NCI-H187 treated with DMSO at 0.1 percent for 48 hours (cell line): ENCODE data around the gene IL12B.
"Not testable (repeated sequence)": the region's sequence is repeated elsewhere in the genome, so short reads cannot be mapped to it uniquely, and the experiment has no call there.

ENCODE experiments used
- DNase-seq: peaks from one replicate; lab custom pipeline; 2025; lab: John Stamatoyannopoulos, UW

IL12B gene

DNA sequence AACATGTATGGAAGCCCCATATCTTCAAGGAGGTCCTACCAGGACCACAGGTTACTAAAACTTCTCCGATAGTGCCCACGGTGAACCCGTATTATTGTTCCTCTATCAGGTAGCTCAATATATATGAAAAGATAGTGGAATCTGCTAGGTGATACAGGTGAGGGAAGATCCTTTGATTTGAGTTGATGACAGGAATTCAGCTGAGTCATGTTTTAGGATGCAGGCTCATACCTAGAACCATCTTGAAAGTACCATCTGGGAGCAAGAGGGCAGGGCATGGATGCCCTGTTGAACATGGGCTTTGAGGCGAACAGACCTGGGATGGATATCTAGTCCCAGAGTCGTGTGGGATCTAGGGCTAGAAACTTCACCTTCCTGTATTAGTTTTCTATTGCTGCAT is 35.4 kb downstream of the IL12B start:
- DNase-seq: no peak

- DNase-seq: no peak
Observed at GRCh38 chr5:159290741-159291140, 39.5 kb downstream of the IL12B start.

DNA sequence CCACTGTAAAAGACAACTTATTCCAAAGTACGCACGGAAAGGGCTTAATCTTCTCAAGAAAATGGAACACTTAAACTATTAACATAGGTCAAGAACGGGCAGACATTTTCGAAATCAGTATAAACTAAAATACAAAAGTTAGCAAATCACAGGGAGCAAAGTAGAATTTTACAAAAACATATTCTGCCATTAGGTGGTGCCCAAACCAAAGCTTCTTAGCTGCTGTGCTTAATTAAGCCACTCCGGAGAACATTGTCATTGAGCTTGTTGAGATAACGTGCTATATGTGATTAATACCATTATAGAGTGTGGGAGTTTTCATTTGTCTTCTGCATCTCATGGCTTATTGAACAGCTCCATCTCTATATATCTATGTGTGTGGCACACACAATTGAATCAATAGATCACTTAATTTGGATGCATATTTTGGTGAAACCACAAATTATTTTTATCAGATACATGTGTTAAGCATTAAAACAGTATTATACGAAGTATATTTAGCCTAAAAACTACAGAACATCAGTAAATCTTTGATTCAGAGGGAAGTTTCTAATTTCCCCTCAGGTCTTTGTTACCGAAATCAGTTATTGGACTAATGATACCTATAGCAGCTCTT is 43.8 kb downstream of the IL12B start:
- no peak for DNase-seq

DNA sequence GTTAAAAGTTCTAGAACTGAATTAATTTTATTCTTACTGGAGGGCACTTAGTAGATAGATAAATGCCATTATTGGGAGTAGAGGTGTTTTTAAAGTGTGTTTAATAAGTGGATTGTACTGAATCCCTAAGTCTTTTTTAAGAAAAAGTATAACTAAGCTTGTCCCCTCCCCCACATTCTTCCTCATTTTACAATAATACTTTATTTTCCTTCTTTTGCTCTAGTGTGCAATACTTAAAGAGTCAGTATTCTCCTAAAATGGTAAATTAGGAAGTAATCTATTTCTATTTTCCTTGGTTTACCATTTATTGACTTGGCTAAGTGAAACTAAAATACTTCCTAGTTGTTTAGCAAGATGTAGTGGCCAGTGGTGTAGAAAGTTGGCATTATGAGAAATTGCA is 55.6 kb downstream of the IL12B start:
- no peak for DNase-seq

DNA sequence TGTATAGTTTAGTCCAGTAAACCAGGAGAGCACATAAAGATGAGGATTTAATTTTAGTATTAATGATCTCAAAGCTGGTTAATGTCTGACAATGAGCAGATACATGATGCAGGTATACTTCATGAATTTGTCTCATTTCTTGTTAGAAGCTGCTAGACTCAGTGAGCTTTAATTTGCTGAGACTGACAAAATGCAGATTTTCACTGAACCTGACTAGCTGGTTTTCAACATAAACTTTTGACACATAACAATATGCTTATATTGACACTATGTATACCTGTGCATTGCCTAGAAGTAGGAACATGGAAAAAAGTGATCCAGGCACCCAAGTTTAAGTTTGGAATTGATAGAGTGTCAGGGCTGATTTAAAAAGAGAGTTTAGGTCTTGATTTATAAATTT is 56.4 kb downstream of the IL12B start:
- no peak for DNase-seq

DNA sequence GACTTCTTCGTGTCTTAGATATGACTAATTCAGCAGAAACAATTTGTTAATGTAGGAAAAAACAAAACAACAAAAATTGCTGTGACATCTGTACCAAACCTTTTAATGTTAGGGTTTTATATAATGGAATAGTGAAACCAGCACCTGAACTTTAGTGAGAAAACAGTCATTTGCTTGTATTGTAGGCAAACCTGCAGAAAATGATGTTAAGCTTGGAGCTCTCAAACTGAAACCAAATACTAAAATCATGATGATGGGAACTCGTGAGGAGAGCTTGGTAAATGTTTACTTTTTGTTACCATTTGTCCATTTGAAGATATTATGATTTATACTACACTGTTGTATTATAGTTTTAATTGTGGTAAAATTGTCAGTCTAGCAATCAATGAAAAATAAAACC is 60.6 kb downstream of the IL12B start:
- no peak for DNase-seq

- not testable (repeated sequence) for DNase-seq
Observed at GRCh38 chr5:159266764-159267163, 63.5 kb downstream of the IL12B start.
